Fibroblast of mammary gland (primary cell): ENCODE results near the gene FAM50A.

Source experiments
- DNase-seq: peaks from one replicate; pipeline ENCODE4 v3.0.0-alpha.2; 2010; ENCODE audit warnings: low read depth
- H3K4me3 ChIP-seq: 2 replicates; pipeline ENCODE4 v1.5.1; 2011; ENCODE audit warnings: low read depth, mild to moderate bottlenecking, low read length, moderate library complexity; ENCODE audit not compliant: control insufficient read depth
- CTCF ChIP-seq: conservative IDR thresholded peaks from 2 replicates; pipeline ENCODE4 v1.5.1; 2011; ENCODE audit warnings: low read depth, low read length, inconsistent platforms; ENCODE audit not compliant: control insufficient read depth, insufficient read depth

The FAM50A gene

GRCh38 chrX:154429711-154430110 lies 14.2 kb upstream of the FAM50A start:
- H3K4me3 ChIP-seq: peak overlapping the region; percentile 58
- no peak for DNase-seq
- no peak for TF ChIP-seq CTCF

GRCh38 chrX:154430479-154430878 lies 13.5 kb upstream of the FAM50A start:
- no peak for TF ChIP-seq CTCF
- no peak overlapping the region for H3K4me3 ChIP-seq
- DNase-seq: no peak

- no peak for TF ChIP-seq CTCF
- no peak overlapping the region for H3K4me3 ChIP-seq
- DNase-seq: no peak
Measured at GRCh38 chrX:154430916-154431315, 13.0 kb upstream of the FAM50A start.

GRCh38 chrX:154431341-154431740 lies 12.6 kb upstream of the FAM50A start:
- no peak overlapping the region for H3K4me3 ChIP-seq
- no peak for DNase-seq
- no peak for TF ChIP-seq CTCF

GRCh38 chrX:154432210-154432609 lies 11.7 kb upstream of the FAM50A start:
- no peak for TF ChIP-seq CTCF
- no peak for DNase-seq
- no peak overlapping the region for H3K4me3 ChIP-seq

- no peak overlapping the region for H3K4me3 ChIP-seq
- no peak for DNase-seq
- no peak for TF ChIP-seq CTCF
Measured at GRCh38 chrX:154433605-154434004, 10.3 kb upstream of the FAM50A start.

GRCh38 chrX:154434394-154435168 lies 9.4 kb upstream of the FAM50A start:
- H3K4me3 ChIP-seq: no peak overlapping the region
- no peak for TF ChIP-seq CTCF
- no peak for DNase-seq
